Osteoblast (primary cell): ENCODE results near the gene FADS2. TPM values are rescaled to one million over a fixed set of nuclear protein-coding genes. Genes with fewer than 3 reads are reported as not detected.
A peak's percentile ranks its signal among the peaks of the same experiment; 100 is the strongest.

Experiments
- DNase-seq: peaks from one replicate; pipeline ENCODE4 v3.0.0; 2011; ENCODE audit warnings: low spot score, mixed read lengths; ENCODE audit not compliant: insufficient read length; ENCODE audit errors: missing footprints
- H2AFZ ChIP-seq: 2 replicates; pipeline ENCODE4 v1.6.0; 2011; ENCODE audit warnings: mild to moderate bottlenecking, low read length
- H3K27ac ChIP-seq: 2 replicates; pipeline ENCODE4 v1.5.1; 2011; ENCODE audit warnings: mild to moderate bottlenecking, low read depth, low read length, moderate library complexity
- H3K27me3 ChIP-seq: 2 replicates; pipeline ENCODE4 v1.6.0; 2012; ENCODE audit warnings: mild to moderate bottlenecking, control low read depth, inconsistent platforms, low read length, moderate library complexity; ENCODE audit not compliant: insufficient read depth
- H3K36me3 ChIP-seq: 2 replicates; pipeline ENCODE4 v1.5.1; 2011; ENCODE audit warnings: mild to moderate bottlenecking, low read length, control low read depth, moderate library complexity; ENCODE audit not compliant: insufficient read depth
- H3K4me1 ChIP-seq: 2 replicates; pipeline ENCODE4 v1.5.1; 2011; ENCODE audit warnings: mild to moderate bottlenecking, low read length, control low read depth, moderate library complexity; ENCODE audit not compliant: insufficient read depth
- H3K4me2 ChIP-seq: 2 replicates; pipeline ENCODE4 v1.6.0; 2011; ENCODE audit warnings: mild to moderate bottlenecking, low read length; ENCODE audit not compliant: insufficient read depth
- H3K4me3 ChIP-seq: fragments of 200-600 bp; sonication (generic); 3 replicates; pipeline ENCODE4 v1.5.1; 2012; ENCODE audit warnings: mild to moderate bottlenecking, low read length, inconsistent platforms; ENCODE audit not compliant: insufficient read depth
- H3K79me2 ChIP-seq: 2 replicates; pipeline ENCODE4 v1.6.0; 2012; ENCODE audit warnings: mild to moderate bottlenecking, low read length, control low read depth, inconsistent platforms; ENCODE audit not compliant: insufficient read depth
- H3K9me3 ChIP-seq: 2 replicates; pipeline ENCODE4 v1.5.1; 2011; ENCODE audit warnings: low read depth, low read length, control low read depth
- H4K20me1 ChIP-seq: 2 replicates; pipeline ENCODE4 v1.6.0; 2012; ENCODE audit warnings: mild to moderate bottlenecking, low read length, control low read depth; ENCODE audit not compliant: insufficient read depth
- CTCF ChIP-seq: IDR thresholded peaks from 2 replicates; pipeline ENCODE4 v1.5.1; 2011; ENCODE audit warnings: mild to moderate bottlenecking, low read depth, low read length, moderate library complexity; ENCODE audit errors: extremely low read depth
- total RNA-seq: library from RNA; depleted of rRNA; stranded (reverse); fragments of >200 nt; gene quantifications from 2 replicates; pipeline ENCODE4 v1.2.3, GENCODE V29; 2012

The FADS2 gene
- total RNA-seq, 1 donor: 275 TPM

GRCh38 chr11:61793083-61793828, 34.8 kb upstream of the FADS2 start:
- peaks cover 80% of the 10 kb centered on the region for H3K79me2 ChIP-seq
- H4K20me1 ChIP-seq: peaks cover 6% of the 10 kb centered on the region
- TF ChIP-seq CTCF: no peak
- H2AFZ ChIP-seq: peak overlapping the region; percentile 96
- DNase-seq: peak; percentile 74
- peak overlapping the region; percentile 91 for H3K4me2 ChIP-seq
- H3K4me3 ChIP-seq: peak overlapping the region; percentile 91
- peak overlapping the region; percentile 99 for H3K27ac ChIP-seq
- H3K27me3 ChIP-seq: no peaks in the 10 kb centered on the region
- no peaks in the 10 kb centered on the region for H3K9me3 ChIP-seq
- H3K4me1 ChIP-seq: peaks cover 11% of the 10 kb centered on the region
- H3K36me3 ChIP-seq: peaks cover 31% of the 10 kb centered on the region

DNA sequence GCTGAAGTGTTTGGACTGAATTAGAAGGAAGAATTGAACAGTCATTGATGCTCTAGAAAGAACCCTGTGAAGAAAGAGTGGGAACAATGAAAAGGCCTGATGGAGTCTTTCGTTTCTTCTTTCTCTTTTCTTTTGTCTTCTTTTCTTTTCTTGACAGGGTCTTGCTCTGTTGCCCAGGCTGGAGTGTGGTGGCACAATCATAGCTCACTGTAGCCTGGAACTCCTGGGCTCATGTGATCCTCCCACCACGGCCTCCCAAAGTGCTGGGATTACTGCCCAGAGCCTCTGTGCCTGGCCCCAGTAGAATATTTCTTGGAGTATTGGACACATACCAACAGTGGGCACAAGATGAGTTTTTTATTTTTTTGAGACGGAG, 34.3 kb upstream of the FADS2 start:
- H3K4me2 ChIP-seq: peak overlapping the region; percentile 91

DNA sequence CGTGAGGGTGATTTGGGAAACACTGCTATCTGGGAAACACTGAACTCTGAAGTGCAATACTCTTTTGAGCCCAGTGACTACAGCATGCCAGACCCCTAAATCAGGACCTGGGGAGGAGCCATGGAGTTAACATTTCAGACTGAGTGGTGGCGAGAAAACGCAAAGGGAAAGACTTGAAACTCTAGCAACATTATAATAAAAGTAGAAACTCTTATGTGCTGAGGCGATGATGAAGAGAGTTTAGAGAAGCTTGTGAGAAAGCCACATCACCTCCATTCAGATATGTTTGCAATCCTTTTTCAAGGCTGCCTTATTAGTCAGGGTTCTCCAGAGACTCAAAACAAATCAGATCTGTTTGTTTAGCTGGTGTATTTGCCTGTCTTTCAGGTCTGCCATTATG, 33.5 kb upstream of the FADS2 start:
- no peaks in the 10 kb centered on the region for H3K9me3 ChIP-seq
- peaks cover 6% of the 10 kb centered on the region for H4K20me1 ChIP-seq
- H3K4me1 ChIP-seq: peaks cover 11% of the 10 kb centered on the region
- no peak overlapping the region for H3K4me2 ChIP-seq
- no peaks in the 10 kb centered on the region for H3K27me3 ChIP-seq
- peaks cover 21% of the 10 kb centered on the region for H3K36me3 ChIP-seq
- DNase-seq: no peak
- H3K27ac ChIP-seq: peak overlapping the region; percentile 3
- no peak for TF ChIP-seq CTCF
- H2AFZ ChIP-seq: no peak overlapping the region
- H3K4me3 ChIP-seq: no peak overlapping the region
- peaks cover 86% of the 10 kb centered on the region for H3K79me2 ChIP-seq

More for the DNA sequence above, 34.3 kb upstream of the FADS2 start:
- peaks cover 6% of the 10 kb centered on the region for H4K20me1 ChIP-seq
- H3K4me3 ChIP-seq: peak overlapping the region; percentile 91
- H3K4me1 ChIP-seq: peaks cover 11% of the 10 kb centered on the region
- TF ChIP-seq CTCF: no peak
- no peak for DNase-seq
- peaks cover 84% of the 10 kb centered on the region for H3K79me2 ChIP-seq
- H3K27me3 ChIP-seq: no peaks in the 10 kb centered on the region
- H3K9me3 ChIP-seq: no peaks in the 10 kb centered on the region
- H3K27ac ChIP-seq: peak overlapping the region; percentile 99
- H3K36me3 ChIP-seq: peaks cover 25% of the 10 kb centered on the region
- H2AFZ ChIP-seq: no peak overlapping the region

- TF ChIP-seq CTCF: no peak
- H3K9me3 ChIP-seq: no peaks in the 10 kb centered on the region
- DNase-seq: no peak
- H3K36me3 ChIP-seq: peaks cover 14% of the 10 kb centered on the region
- no peak overlapping the region for H2AFZ ChIP-seq
- peaks cover 86% of the 10 kb centered on the region for H3K79me2 ChIP-seq
- H3K4me3 ChIP-seq: no peak overlapping the region
- no peaks in the 10 kb centered on the region for H3K27me3 ChIP-seq
- no peak overlapping the region for H3K27ac ChIP-seq
- peaks cover 12% of the 10 kb centered on the region for H3K4me1 ChIP-seq
- no peak overlapping the region for H3K4me2 ChIP-seq
- H4K20me1 ChIP-seq: peaks cover 2% of the 10 kb centered on the region
These were observed 32.6 kb upstream of the FADS2 start for GRCh38 chr11:61795459-61795858.
